GM18867 (cell line): ENCODE results near the gene POLR2L.

Experiments used
- ATAC-seq: cut with Tn5 transposase; IDR thresholded peaks from one replicate; pipeline ENCODE4 v1.9.1; 2021; ENCODE audit warnings: mild to moderate bottlenecking, moderate library complexity; ENCODE audit not compliant: unreplicated experiment

The POLR2L gene

GRCh38 chr11:869399-870126 lies 27.2 kb upstream of the POLR2L start:
- no peak for ATAC-seq

GRCh38 chr11:868802-869201 lies 26.5 kb upstream of the POLR2L start:
- no peak for ATAC-seq

GRCh38 chr11:868394-868793 lies 26.1 kb upstream of the POLR2L start:
- ATAC-seq: no peak

GRCh38 chr11:867856-868358 lies 25.6 kb upstream of the POLR2L start:
- ATAC-seq: no peak

GRCh38 chr11:866481-866880 lies 24.2 kb upstream of the POLR2L start:
- ATAC-seq: no peak

- ATAC-seq: no peak
Measured at GRCh38 chr11:865462-866430, 23.4 kb upstream of the POLR2L start.

GRCh38 chr11:864898-865297 lies 22.6 kb upstream of the POLR2L start:
- no peak for ATAC-seq

- no peak for ATAC-seq
Measured at GRCh38 chr11:863910-864827, 21.8 kb upstream of the POLR2L start.

- no peak for ATAC-seq
Measured at GRCh38 chr11:863023-863909, 20.9 kb upstream of the POLR2L start.

- no peak for ATAC-seq
Measured at GRCh38 chr11:862696-863022, 20.3 kb upstream of the POLR2L start.

- no peak for ATAC-seq
Measured at GRCh38 chr11:862081-862661, 19.8 kb upstream of the POLR2L start.

- ATAC-seq: no peak
Measured at GRCh38 chr11:861105-861479, 18.8 kb upstream of the POLR2L start.

- no peak for ATAC-seq
Measured at GRCh38 chr11:860234-861104, 18.1 kb upstream of the POLR2L start.

- no peak for ATAC-seq
Measured at GRCh38 chr11:859394-860131, 17.2 kb upstream of the POLR2L start.

- no peak for ATAC-seq
Measured at GRCh38 chr11:858762-859339, 16.5 kb upstream of the POLR2L start.

GRCh38 chr11:858053-858761 lies 15.9 kb upstream of the POLR2L start:
- no peak for ATAC-seq

GRCh38 chr11:856397-856796 lies 14.1 kb upstream of the POLR2L start:
- no peak for ATAC-seq
